ENCODE data around the gene DTWD2.

DNA sequence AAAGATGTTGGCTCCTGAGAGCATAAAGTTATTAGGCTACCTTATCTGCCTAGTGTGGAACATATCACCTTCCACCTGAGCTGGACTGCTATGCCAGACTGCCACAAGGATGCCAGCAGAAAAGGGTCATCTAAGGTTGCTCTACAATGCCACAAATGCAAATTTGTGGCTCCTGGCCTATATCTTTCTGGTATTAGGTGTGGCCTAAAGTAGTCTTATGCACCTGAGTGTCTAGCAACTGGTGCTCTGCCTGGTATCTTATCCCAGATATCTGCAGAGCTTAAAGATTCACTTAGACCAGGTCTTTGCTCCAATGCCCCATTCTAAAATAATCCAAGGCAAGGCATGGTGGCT is 34.7 kb downstream of the DTWD2 start:
- TF ChIP-seq, protein P1, sequence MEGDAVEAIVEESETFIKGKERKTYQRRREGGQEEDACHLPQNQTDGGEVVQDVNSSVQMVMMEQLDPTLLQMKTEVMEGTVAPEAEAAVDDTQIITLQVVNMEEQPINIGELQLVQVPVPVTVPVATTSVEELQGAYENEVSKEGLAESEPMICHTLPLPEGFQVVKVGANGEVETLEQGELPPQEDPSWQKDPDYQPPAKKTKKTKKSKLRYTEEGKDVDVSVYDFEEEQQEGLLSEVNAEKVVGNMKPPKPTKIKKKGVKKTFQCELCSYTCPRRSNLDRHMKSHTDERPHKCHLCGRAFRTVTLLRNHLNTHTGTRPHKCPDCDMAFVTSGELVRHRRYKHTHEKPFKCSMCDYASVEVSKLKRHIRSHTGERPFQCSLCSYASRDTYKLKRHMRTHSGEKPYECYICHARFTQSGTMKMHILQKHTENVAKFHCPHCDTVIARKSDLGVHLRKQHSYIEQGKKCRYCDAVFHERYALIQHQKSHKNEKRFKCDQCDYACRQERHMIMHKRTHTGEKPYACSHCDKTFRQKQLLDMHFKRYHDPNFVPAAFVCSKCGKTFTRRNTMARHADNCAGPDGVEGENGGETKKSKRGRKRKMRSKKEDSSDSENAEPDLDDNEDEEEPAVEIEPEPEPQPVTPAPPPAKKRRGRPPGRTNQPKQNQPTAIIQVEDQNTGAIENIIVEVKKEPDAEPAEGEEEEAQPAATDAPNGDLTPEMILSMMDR (conservative IDR thresholded peaks at IDR 0.05; ENCODE audit: low read length), result no peak
- no peak for TF ChIP-seq EZH2phosphoT487 (IDR thresholded peaks at IDR 0.05; ENCODE audit: borderline replicate concordance)
